Measurements from ENCODE around the gene TMIE.

Gene TMIE, protein sequence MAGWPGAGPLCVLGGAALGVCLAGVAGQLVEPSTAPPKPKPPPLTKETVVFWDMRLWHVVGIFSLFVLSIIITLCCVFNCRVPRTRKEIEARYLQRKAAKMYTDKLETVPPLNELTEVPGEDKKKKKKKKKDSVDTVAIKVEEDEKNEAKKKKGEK

DNA sequence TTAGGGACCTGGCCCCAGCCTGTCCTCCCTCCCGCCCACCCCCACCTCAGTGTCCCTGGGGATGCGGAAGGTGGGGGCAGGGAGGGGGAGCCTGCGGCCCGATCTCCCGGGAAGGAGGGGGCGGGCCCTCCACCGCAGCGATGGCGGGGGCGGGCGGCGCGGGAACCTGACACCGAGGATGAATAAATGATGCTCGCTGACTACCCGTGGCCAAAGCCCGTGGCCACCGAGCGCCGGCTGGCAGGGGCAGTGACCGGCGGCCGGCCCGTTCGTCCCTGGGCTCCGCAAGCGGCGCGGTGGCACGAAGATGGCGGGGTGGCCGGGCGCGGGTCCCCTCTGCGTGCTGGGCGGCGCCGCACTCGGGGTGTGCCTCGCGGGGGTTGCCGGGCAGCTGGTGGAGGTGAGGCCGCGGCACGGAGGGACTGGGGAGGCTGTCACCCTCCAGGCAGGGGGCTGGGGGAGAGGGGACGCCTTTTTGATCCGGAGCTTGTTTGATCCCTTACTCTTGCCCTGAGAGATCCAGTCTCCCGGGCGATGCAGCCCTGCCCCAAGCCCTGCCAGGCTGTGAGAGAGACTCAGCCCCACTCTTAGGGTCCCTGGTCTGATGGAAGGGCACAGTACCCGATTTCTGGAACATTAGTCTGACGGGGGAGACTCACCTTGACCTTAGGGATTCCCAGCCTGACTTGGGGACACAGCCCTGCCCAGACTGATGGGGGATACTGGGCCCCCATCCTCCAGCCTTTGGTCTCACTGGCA lies at the start of gene TMIE:
Gene TMIE (plus strand): TSS at position 212 of the 759 bp plus-strand sequence. CDS start 96 bp downstream, at position 308.
- DNase-seq (ENCODE audit: extremely low spot score, insufficient read length, low read depth) (no peak), FAIRE-seq (no peak)

DNA sequence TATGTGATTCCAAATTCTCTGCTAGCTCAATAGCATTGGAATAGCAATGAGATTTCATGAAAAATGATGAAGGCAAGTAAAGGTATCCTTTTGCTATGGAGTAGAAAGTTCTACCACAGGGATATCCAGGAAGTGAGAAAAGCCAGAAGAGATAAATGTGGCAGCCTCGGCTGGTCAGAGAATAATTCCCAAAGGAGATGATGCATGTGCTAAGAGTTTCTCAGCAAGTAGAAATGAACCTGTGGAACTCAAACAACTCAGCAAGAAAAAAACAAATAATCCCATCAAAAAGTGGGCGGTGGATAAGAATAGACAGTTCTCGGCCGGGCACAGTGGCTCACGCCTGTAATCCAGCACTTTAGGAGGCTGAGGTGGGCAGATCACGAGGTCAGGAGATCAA lies 45.9 kb upstream of the TMIE start:
- no peak for DNase-seq (ENCODE audit: extremely low spot score, insufficient read length, low read depth)
- FAIRE-seq = no peak

DNA sequence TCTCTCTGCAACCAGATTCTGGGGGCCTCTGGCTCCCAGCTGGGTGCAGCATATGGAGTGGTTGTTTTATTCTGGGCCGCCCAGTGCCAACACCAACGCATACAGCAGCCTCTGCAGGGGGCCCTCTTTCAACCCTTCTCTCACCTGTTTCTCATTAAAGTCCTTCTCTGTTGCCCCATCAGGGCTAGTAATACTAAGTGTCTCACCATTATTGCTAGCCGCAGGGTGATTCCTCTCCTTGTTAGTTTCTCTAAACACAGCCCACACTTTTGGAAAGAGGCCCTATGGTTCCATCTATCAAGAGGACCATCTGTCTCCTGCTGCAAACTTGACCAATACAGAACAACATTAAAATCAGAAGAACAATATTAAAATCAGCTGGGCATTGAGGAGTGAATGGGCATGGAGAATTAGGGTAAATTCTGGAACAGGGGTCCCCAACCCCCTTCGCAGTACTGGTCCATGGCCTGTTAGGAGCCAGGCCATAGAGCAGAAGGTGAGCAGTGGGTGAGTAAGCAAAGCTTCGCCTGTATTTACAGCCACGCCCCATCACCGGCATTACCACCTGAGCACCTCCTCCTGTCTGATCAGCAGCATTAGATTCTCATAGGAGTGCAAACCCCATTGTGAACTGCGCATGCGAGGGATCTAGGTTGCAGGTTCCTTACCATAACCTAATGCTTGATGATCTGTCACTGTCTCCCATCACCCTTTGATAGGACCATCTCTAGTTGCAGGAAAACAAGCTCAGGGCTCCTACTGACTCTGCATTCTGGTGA lies 44.2 kb upstream of the TMIE start:
- DNase-seq (ENCODE audit: extremely low spot score, insufficient read length, low read depth) (no peak), FAIRE-seq (no peak)

DNA sequence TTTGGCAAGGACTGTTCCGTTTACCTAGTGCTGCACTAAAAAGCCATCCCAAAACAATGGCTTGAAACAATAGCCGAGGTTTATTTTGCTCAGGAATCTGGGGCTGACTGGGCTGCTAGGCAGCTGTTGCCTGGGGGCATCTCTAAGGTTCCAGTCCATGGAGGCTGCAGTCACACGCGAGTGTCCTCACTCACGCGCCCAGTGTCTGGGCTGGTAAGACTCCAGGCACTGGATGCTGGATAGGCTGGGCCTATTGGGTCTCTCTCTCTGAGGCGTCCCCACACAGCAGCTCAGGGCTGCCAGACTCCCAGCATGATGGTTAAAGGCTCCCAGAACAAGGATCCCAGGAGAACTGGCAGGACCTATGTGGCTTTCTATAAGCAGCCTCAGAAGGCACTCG lies 41.9 kb upstream of the TMIE start:
- no peak for DNase-seq (ENCODE audit: extremely low spot score, insufficient read length, low read depth)
- FAIRE-seq = no peak

DNA sequence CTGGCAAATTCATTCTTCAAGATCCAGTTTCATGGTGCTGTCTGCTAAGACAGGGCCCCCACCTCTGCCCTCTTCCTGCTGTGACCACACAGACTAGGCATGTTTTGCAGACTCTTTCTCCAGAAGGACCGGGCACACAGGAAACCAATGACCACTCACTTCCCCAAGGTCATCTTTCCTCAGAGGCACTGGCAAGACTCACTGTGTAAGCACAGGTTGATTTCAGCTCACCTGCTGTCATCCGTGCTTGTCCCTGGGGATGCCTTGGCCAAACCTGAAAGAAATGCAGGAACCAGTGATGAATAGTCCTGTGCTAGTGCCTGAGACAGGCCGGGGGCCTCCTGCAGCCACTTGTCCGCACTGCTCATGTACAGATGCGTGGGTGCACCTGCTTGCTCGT lies 41.2 kb upstream of the TMIE start:
- FAIRE-seq = no peak
- DNase-seq (ENCODE audit: extremely low spot score, insufficient read length, low read depth) = no peak

DNA sequence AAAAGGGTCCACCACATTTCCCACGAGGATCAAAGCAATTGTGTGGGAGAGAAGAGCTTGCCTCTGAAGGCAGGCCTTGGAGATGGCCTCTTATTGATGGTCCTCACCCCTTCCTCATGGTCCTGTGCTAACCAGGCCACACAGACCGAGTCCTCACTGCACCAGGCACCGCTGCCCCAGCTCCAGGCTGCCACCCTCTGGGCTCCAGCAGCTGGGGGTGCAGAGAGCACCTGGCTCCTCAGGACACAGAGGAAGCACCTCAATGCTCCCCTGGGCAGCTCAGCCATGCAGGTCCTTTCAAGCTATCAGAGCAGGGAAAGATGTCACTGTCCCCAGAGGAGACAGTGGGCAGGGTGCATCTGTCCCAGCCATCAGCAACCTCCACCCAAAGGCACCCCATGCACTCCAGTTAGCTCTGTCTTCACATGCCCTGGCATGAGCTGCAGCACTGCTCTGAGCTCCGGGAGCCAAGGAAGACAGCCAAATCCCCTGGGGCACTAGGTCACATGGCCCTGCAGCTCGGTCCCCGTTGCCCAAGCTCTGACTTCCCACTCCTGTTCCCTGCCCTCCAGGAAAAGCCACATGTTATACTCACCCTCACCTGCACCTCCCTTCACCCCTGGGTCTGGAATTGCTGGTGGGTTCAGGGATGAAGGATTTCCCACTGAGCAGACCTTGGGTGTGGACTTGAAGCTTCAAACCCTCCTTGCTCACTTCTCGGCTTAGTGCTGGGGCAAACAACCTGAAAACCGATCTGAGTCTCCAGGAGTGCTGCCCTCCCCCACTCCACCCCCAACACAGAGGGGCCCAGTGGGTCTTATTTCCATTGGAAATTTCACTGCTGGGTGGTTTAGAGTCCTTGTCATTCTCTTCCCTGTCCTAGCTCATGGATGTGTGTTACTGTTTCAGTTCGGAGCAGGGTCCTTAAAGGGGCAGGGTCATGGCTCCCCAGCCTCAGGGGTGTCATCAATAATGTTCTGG lies 40.4 kb upstream of the TMIE start:
- FAIRE-seq (no peak), DNase-seq (ENCODE audit: extremely low spot score, insufficient read length, low read depth) (no peak)

DNA sequence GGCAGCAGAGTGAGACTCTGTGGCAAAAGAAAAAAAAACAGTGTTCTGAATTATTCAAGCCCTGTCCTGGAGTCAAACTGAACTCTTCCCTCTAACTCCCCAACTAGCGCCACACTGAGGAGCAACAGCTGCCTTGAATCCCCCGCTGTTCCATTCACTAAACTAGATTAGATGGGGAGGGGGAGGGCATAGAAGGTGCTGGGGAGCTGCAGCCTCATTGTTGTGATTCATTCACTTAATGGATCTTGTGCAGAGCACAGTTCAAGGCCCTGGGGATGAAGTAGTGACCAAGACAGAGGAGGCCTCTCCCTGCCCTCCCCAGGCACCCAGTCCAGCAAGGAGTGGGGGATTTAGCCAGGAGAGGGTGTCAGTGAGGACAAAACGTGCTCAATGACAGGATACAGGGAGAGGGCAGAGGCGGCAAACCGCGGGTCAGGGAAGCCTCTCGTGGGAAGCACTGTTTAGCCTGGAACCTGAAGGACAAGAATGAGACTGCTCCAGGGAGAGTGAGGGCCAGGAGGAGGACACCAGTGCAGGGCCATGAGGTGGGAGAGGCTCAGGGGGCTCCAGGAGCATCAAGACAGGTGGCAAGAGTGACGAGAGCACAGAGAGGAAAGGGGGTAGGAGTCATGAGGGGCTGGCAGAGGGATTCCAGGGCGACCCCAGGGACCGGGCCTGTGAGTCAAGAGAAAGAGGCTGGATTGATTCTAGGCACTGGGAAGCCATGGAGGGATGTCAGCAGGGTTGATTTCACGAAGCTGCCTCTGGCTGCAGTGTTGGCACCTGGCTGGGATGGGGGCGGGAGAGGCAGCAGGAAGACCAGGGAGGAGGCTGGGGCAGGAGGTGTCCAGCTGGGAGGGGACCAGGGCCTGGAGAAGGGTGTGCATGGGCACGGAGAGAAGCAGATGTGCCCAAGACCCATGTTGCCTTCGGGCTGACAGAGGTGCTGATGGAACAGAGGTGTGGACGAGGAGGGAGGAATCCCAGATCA lies 39.1 kb upstream of the TMIE start:
- no peak for FAIRE-seq
- no peak for DNase-seq (ENCODE audit: extremely low spot score, insufficient read length, low read depth)

DNA sequence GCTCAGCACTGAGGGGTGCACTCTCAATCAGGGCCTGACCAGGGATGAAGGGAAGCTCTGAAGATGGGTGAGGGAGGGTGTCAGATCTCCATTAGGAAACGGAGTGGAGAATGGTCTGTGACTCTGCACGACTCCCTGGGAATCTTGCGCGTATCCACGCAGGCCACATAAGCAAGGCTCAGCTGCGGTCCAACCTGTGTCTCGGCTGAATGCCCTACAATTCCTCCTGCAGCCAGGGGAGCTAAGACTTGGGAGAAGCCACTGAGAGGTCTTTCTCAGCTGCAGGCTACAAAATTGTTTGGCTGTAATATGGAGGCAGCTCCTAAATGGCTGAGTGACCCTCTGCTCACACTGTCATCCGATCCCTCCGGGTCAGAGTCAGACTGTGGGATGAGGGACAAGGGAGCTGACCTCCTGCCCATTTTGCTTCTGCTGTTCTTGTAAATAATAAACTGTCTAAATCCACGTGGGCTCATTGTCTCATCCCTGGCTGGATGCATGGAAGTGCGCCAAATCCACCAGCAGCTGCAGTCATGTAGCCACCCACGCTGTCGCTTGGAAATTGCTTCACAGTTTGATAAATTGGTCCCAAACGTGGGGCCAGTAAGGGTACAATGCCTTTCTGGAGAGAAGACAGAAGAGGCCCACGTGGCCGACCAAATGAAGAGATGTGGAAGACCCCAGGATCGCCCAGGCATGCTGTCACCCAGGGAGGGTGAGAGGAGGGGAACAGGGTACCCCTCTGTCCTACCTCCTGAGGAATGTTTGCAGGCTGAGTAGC lies 38.2 kb upstream of the TMIE start:
- FAIRE-seq (no peak), DNase-seq (ENCODE audit: extremely low spot score, insufficient read length, low read depth) (no peak)

DNA sequence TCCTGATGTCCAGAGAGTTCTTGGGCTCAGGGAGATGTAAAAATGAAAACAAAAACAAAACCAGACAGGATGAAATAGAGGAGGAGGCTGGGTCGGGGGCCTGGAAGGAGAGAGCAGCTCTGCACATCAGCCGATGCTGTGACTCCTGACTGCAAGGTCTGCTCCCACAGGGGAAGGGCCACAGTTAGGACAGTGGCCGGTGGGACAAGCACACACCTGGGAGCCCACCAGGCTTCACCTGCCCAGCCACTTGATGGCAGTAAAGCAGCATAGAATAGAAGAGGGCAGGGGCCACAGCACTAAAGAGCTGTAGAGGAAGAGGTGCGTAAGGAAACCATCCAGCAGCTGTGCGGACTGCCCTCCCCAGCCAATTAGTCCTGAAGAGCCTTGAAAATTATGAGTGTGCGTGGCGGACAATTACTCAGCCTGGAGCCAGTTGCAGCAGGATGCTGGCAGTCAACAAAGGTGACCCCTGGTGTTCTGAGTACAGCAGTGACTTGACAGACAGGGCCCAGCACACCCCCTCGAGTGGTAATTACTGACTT lies 37.5 kb upstream of the TMIE start:
- DNase-seq (ENCODE audit: extremely low spot score, insufficient read length, low read depth) (no peak), FAIRE-seq (no peak)

DNA sequence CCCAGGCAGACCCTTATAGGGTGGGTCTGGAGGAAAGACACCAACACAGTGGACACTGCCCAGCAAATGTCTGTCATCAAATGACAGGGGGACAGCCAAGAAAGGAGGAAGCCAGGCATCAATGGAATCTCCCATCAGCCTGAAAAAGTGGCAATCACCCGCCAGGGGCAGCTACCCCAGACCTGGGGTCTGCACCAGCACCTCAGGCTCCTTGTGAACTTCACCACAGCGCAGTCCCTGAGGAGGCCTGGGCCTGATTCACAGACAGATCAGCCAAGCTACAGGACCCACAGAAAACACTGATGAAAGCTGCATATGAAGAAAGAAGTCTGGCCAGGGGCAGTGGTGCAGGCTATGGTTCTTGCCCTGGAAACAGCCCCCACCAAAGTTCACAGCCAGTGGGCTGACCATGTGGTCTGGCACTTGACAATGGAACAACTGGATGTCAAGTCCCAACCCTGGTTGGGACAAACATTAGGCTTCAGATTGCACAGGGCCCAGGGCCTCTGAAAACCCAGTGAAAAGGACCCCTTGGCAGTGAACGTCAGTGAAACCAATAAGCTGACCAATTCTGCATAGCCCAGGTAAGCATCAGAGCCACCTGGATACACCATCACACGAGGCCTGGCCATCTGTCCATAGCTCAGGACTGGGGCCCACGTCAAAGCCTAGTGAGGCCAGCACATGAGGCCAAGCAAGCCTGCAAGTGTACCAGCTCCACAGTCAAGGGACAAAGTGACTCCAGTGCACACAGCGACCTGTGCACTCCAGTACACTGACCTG lies 36.8 kb upstream of the TMIE start:
- no peak for DNase-seq (ENCODE audit: extremely low spot score, insufficient read length, low read depth)
- no peak for FAIRE-seq

DNA sequence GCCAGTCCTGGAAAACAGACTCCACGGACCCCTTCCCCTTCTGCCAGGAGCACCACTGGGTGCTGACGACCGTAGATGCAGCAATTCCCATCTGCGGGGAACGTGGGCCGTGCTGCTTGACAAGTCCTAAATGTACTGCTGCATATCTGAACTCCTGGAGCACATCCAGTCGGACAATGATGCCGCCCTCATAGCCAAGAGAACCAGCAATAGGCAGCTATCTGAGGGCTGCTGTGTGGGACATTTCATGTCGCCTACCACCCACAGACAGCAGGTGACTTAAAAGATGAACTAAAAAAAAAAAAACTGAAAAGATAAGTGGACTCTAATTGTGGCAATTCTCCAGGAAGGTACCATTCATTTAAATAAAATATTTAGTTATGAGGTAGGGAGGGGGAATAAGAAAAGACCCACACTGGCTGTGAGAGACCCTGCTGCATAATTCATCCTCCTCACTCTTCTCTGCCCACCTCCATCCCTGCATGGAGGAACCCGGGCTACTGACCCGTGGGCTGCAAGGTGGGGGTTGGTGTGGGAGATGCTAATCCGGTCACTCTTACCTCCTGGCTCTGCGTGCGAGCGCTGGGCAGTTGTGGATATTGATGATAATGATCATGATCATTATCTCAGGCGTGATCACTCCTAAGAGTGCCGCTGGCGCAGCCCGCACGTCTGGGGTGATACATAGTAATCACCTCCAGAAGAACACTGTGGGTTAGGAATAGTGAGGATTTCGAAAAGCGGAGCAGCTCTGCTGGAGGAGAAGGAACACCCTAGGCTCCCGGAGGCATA lies 36.0 kb upstream of the TMIE start:
- DNase-seq (ENCODE audit: extremely low spot score, insufficient read length, low read depth) (no peak), FAIRE-seq (no peak)

DNA sequence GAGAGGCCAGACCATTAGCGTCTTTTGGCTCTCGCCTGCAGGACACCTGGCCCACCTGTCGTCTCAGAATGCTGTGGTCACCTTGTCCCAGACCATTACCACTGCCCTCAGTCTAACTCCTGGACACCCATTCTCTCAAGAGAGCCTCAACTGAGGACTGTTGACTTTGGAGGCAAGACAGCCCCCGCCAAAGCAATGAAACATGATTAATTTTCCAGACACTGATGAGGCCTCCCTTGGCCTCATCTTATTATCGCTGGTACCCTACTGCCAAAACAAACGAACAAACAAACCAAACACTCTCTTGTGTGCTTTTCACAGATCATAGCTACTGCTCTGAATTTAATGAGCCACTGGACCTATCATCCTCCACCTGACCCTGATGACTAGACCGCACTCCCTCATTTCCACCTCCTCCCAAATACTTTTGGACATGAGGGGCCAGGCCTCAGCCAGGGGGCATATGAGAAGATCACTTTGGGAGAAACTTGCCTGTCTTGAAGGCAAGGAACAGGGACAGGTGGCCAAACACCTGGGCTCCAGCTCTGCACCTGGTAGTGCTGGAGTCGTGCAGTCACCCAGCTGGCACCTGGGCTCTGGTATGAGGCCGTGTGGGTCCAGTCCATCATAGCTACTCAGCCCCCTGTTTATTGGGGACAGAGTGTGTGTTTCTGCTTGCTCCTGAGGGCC lies 35.3 kb upstream of the TMIE start:
- FAIRE-seq = no peak
- DNase-seq (ENCODE audit: extremely low spot score, insufficient read length, low read depth) = no peak

DNA sequence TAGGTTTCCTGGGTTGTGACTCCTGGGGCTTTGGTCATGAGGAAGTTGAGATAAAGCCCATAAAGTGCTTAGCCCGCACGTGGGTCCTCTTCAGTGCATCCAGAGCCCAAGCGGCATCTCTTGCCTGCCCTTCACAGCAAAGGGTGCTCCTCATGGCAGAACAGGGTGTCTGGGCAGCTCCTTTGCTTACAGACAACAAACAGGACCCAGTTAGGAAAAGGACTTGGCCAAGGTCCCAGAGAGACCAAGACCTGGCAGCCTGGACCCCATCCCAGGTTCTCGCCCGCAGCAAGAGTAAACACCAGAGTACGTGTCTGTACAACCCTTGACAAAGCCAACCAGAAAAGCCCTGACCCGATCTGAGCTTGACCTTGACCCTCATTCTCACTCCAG lies 34.7 kb upstream of the TMIE start:
- DNase-seq (ENCODE audit: extremely low spot score, insufficient read length, low read depth) (no peak), FAIRE-seq (no peak)

DNA sequence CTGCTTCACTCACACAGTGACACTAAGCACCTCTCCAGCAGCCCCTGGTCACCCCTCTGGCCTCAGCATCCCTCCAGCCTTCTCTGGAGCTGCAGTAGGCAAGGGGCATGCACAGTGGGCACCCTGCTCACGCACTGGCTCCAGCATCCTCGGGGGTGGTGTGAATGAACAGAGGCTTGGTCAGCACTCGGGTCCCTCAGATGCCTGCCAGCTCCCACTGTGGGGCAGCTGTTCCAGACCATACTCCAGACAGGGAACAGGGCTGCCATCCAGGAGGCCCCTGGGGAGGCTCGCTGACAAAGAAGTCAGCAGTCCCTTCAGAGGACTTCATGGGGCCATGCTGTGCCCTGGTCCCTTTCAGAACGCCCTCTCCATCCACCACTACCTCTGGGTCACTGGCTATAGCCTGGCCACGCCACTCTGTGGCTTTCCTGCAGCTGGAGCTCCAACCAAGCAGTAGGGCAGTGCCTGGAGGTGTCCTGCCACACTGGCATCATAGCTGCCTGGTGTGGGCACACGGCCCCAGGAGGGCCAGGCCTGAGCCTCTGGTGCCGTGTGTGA lies 34.1 kb upstream of the TMIE start:
- FAIRE-seq = no peak
- DNase-seq (ENCODE audit: extremely low spot score, insufficient read length, low read depth) = no peak

DNA sequence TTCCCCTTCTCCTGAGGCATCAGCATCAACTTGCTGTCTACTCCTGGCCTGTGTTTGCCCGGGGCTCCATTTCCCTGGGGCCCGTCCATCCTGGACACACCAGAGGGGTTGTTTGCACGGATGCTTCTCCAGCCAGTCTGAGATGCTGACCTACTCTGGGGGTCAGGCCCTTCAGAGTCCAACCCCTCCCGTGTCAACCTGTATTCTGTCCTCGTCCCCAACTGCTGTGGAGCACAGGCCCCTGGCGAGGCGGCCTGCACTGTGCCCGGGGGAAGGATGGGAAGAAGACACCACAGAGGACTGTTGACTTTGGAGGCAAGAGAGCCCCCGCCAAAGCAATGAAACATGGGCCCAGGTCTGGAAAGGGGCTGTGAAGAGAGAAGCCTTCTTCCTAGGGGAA lies 33.5 kb upstream of the TMIE start:
- no peak for FAIRE-seq
- DNase-seq (ENCODE audit: extremely low spot score, insufficient read length, low read depth) = no peak

DNA sequence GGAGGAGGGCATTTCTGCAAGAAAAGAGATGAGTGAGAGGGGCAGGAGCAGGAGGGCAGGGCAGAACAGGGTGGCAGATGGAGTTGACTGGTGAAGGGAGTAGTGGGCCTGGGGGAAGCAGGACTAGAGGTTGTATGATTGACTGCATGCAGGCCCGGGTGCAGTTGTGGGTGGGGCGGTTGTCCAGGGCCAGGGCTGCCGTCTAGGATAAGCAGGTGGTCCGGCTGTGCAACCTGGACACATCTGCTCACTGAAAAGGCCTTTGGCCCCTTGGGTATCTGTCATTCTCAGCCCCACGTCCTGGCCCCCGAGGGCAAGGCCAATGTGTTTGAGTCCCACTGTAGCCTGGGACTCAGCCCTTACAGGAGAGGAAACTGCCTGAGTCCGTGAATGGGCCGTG lies 33.1 kb upstream of the TMIE start:
- no peak for DNase-seq (ENCODE audit: extremely low spot score, insufficient read length, low read depth)
- FAIRE-seq = no peak
